HG03025 (cell line): ENCODE measurements around the gene SORCS2.

Experiments
- ATAC-seq: cut with Tn5 transposase; IDR thresholded peaks from one replicate; pipeline ENCODE4 v1.9.1; 2021; ENCODE audit warnings: mild to moderate bottlenecking, moderate library complexity; ENCODE audit not compliant: unreplicated experiment, low FRiP score

The SORCS2 gene

GRCh38 chr4:7679406-7680040 is 487.2 kb downstream of the SORCS2 start:
- ATAC-seq = no peak

DNA sequence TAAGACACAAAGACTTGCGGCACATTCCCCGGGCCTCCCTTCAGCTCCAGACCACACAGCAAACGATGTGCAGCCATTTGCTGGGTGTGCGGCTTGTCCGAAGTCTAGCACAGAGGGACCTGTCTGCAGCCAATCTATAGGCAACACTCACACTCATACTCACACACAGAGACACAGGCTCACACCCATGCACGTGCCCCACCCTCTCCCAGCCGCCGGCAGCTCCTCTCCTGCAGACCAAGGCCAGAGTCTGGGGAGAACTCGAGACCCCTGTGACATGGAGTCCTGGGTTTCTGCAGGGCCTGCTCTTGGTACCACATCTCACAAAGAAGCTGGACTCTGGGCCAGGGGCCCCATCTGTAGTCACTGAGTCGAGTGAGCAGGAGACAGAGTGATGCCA is 487.8 kb downstream of the SORCS2 start:
- no peak for ATAC-seq

DNA sequence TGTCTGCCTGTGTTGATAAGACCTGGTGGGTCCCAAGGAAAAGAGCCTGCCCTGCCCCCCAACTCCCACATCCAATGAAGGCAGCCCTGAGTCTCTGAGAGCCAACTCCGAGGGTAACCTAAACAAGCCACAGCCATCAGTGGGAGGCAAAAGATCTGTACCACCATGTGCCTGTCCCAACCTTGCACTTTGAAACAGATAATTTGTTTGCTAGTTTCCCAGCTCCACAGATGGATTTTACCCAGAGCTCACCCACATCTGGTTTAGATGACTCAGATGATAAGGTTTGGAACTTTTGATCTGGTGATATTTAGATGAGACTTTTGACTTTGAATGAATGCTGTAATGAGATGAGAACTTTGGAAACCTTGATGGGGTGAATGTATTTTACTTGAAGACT is 488.4 kb downstream of the SORCS2 start:
- ATAC-seq = no peak

GRCh38 chr4:7683126-7683703 is 490.9 kb downstream of the SORCS2 start:
- ATAC-seq = no peak

DNA sequence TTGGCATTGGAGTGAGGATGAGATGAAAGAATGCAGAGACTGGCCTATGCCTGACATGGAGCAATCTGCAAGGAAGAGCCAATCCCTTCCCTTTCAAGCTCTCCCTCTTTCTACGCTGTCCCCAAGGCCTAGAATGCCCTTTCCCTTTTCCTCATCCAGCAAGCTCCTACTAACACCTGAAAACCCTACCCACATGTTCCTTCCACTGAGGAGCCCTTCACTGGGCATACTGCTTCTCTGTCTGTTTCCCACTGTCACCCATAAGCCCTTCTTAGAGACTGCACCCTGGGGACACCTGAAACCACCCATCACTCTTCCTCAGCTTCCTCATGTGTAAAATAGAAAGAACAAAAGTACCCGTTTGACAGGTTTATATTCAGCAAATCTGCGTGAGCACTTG is 492.0 kb downstream of the SORCS2 start:
- no peak for ATAC-seq

DNA sequence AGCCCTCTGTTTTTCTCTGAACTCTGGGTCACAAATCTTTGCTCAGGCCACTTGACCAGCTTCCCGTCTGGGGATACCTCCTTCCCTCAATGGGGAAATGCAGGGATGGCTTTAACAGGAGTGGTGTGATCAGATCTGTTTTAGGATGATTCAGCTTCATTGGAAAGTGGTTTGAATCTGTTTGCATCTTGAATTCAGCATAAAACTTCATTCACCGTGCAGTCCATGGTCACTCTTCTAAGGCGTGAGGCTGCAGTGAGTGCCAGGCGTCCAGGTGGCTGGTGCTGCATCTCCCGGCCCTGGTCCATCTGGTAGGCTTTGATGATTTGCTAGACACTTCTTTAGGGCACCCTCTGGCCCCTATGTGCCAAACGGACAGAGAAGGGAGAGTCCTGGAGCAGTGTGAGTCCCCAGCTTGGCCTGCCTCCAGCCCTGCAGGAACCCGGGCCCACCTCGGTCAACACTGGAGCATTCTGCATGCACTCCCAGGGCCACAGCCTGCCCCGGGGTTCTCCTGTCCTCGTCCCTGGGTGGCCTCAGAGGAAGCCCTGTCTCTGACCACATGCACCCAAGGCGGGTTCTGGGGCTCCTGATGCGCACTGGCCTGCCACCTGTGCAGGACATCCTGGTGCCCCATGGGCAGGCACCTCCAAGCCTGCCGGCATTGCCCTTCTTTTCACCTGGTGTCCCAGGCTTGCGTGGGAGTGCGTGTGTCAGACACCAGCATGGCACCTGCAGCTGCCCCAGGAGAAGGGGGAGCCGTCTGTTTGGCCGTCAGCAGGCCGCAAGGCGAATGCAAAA is 493.9 kb downstream of the SORCS2 start:
- no peak for ATAC-seq

- ATAC-seq = no peak
Observed at GRCh38 chr4:7687006-7687405, 494.7 kb downstream of the SORCS2 start.

- no peak for ATAC-seq
Observed at GRCh38 chr4:7687796-7688195, 495.5 kb downstream of the SORCS2 start.

GRCh38 chr4:7689773-7690693 is 497.7 kb downstream of the SORCS2 start:
- ATAC-seq = no peak

GRCh38 chr4:7691061-7691460 is 498.7 kb downstream of the SORCS2 start:
- ATAC-seq = no peak

DNA sequence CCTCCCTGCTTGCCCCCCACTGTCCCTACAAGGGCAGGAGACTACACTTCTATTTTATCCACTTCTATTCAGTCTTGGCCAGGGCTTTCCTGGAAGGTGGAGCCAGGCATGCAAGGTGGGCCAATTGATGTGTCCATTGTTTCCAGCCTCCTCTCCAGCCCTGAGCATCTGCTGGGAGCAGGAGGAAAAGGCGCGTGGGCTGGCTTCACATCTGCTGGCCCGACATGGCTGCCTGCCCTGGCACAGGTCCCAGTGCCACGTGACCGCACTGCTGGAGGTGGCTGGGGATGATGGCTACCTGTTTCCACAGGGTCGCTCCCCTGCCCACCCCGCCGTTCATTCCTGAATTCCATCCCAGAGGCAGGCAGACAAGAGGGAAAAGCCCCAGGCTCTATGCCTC is 499.6 kb downstream of the SORCS2 start:
- no peak for ATAC-seq

DNA sequence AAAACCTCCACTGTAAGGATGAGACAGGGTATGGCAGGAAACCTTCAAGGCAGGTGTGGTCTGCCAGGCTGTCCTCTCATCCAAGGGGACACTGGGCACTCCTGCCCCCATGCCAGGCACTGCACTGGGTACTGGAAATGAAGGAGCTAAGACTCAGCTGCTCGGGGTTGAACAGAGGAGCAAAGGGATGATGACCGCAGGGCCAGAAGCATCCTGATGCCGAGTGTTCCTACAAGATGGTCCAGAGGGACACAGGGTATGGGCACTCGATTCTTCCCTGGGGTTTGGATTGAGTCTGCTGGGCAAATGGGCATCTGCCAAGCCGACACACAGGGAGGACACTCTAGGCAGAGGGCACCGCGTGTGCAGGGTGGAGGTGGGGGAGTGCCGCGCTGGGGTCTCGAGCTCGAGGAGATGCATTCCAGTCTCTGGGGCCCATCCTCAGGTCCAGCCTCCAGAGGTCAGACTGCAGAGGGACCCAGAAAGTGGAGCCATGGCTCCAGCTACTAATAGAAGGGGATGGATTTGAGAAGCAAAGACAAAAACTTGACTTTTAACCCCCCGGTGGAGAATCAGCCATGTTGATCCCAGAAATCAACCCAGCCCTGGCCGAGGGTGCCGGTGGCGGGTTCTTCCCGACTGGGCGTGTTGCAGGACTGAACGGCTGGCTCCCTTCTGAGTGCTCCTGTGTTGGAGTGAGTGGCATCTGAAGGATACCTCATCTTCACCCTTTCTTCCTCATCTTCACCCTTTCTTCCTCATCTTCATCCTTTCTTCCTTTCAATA is 500.3 kb downstream of the SORCS2 start:
- ATAC-seq = no peak

DNA sequence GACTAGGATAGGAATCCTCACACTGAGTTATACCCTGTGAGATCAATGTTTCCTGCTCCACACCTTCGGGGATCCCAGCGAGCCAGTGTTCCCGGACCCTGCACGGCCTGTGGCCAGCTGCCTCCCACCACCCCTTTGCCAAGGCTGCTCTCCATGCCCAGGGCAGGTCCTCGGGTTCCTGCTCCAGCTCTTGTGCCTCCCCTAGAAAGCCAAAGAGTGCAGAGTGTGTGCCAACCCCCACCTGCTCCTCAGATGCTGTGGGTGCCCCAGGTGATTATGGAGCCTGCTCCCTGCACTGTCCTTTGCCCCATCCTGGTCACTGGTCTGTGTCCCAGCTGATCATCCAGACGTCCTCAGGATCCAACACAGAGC is 500.9 kb downstream of the SORCS2 start:
- ATAC-seq = no peak

DNA sequence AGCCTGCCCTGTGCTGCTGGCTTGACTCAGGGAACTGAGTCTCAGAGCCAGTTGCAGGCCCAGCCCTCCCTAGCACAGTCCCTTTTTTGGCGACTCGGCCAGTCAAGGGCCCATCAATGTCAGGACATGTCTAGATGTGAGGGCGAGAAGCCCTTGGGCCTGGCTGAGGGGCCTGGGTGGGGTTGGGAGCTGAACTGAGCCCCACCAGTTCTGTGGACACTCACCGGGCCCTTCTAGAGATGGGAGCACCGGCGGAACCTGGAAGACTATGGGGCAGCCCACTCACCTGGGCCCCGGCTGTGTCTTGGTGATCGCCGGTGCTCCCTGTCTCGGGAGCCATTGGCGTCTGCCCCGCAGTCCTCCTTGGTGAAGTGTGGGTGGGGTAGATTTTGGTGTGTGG is 501.4 kb downstream of the SORCS2 start:
- ATAC-seq = no peak

DNA sequence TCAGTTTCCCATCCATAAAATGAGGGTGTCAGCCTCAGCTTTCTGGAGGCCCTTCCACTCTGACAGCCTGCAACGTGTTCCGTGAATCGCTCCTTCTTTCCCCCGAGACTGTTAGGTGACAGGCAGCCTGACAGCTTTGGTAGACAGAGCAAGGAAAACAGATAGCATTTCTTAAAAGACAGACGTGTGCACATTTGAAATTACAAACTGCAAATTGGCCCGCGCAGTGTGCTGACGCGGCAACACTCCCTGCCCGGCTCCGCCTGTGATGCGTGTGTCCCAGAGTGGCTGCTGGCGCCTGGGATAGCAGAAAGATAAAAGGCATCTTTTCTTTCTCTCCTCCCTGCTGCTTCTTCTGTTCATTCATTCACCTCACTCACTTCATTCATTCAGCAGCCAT is 502.0 kb downstream of the SORCS2 start:
- ATAC-seq = no peak

- ATAC-seq = no peak
Observed at GRCh38 chr4:7697343-7697742, 505.0 kb downstream of the SORCS2 start.

DNA sequence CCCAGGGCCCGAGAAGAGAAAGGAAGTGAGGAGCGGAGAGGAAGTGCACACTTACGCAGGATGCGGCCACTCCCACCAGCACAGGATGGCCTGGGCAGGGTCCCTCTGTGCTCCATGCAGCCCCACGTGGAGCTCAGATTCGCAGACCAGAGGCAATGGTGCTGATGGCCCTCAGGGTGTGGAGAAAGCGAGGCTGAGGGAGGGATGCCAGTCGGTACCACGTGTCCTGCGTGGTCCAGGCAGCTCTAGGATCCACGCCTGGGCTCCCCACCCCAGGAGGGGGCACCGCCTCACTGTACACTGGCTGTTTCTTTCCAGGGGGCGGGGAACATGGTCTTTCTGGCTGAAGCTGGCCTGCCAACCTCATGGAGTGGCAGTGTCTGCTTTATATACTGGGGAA is 505.5 kb downstream of the SORCS2 start:
- no peak for ATAC-seq

DNA sequence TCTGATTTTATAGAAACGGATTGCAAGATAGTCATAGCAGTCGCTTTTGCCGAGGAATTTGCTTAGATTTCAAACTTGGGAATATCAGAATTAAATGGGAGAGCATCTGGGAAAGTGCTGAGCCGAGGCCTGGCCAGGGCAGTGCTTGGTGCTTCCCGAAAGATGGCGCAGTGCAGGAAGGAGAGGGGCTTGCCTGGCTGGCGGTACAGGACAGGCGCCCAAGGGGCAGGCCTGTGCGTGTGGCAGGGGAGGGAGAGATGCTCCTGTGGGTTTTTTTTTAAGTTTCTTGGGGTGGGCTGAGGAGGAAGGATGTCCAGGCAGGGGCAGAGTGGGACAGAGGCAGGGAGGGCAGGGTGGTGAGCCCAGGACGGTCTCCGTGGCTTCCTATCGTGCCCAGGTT is 506.2 kb downstream of the SORCS2 start:
- ATAC-seq = no peak

GRCh38 chr4:7699031-7699430 is 506.7 kb downstream of the SORCS2 start:
- ATAC-seq = no peak

GRCh38 chr4:7699825-7700224 is 507.5 kb downstream of the SORCS2 start:
- no peak for ATAC-seq
